HepG2 (cell line): ENCODE results near the gene PRAMEF13.
"Not testable (repeated sequence)": the region's sequence is repeated elsewhere in the genome, so short reads cannot be mapped to it uniquely, and the experiment has no call there.

Source experiments
- CHD4 ChIP-seq: fragments of 200-600 bp; sonication (generic); IDR thresholded peaks from 2 replicates; pipeline ENCODE4 v1.7.0; 2017; ENCODE audit warnings: mild to moderate bottlenecking, low read length, borderline replicate concordance
- GABPB1 ChIP-seq: IDR thresholded peaks from 2 replicates; pipeline ENCODE4 v1.6.1; 2016; ENCODE audit warnings: mild to moderate bottlenecking, missing genetic modification reagents, moderate library complexity, missing compliant biosample characterization
- NR2F2 ChIP-seq: IDR thresholded peaks from 2 replicates; pipeline ENCODE4 v1.6.1; 2012; ENCODE audit warnings: low read depth, inconsistent platforms, borderline replicate concordance
- PHF8 ChIP-seq: sonication (generic); formaldehyde crosslinking; IDR thresholded peaks from 2 replicates; pipeline ENCODE4 v1.5.0; 2020; ENCODE audit warnings: missing genetic modification reagents
- ZNF281 ChIP-seq: sonication (generic); formaldehyde crosslinking; IDR thresholded peaks from 2 replicates; pipeline ENCODE4 v1.4.0; 2020; ENCODE audit warnings: missing genetic modification reagents, borderline replicate concordance
- ZZZ3 ChIP-seq: sonication (generic); formaldehyde crosslinking; IDR thresholded peaks from 2 replicates; pipeline ENCODE4 v1.4.0; 2020; ENCODE audit warnings: missing genetic modification reagents, mild to moderate bottlenecking, borderline replicate concordance
- TF ChIP-seq, protein P1 (sequence below): sonication (generic); formaldehyde crosslinking; IDR thresholded peaks from 2 replicates; pipeline ENCODE4 v1.8.1; 2022; ENCODE audit warnings: low read depth, mild to moderate bottlenecking, missing genetic modification reagents

GRCh38 chr1:13230601-13231000, 29.4 kb upstream of the PRAMEF13 start:
- TF ChIP-seq, protein P1, sequence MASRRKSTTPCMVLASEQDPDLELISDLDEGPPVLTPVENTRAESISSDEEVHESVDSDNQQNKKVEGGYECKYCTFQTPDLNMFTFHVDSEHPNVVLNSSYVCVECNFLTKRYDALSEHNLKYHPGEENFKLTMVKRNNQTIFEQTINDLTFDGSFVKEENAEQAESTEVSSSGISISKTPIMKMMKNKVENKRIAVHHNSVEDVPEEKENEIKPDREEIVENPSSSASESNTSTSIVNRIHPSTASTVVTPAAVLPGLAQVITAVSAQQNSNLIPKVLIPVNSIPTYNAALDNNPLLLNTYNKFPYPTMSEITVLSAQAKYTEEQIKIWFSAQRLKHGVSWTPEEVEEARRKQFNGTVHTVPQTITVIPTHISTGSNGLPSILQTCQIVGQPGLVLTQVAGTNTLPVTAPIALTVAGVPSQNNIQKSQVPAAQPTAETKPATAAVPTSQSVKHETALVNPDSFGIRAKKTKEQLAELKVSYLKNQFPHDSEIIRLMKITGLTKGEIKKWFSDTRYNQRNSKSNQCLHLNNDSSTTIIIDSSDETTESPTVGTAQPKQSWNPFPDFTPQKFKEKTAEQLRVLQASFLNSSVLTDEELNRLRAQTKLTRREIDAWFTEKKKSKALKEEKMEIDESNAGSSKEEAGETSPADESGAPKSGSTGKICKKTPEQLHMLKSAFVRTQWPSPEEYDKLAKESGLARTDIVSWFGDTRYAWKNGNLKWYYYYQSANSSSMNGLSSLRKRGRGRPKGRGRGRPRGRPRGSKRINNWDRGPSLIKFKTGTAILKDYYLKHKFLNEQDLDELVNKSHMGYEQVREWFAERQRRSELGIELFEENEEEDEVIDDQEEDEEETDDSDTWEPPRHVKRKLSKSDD (CRISPR knock-in tag): not testable (repeated sequence)
- not testable (repeated sequence) for TF ChIP-seq ZNF281 (CRISPR knock-in tag); ZZZ3 (CRISPR knock-in tag); PHF8 (CRISPR knock-in tag); CHD4; NR2F2; GABPB1 (CRISPR knock-in tag)
